Measurements from ENCODE around the gene WDR62.
"Not testable (repeated sequence)": the region's sequence is repeated elsewhere in the genome, so short reads cannot be mapped to it uniquely, and the experiment has no call there.

WDR62 gene

DNA sequence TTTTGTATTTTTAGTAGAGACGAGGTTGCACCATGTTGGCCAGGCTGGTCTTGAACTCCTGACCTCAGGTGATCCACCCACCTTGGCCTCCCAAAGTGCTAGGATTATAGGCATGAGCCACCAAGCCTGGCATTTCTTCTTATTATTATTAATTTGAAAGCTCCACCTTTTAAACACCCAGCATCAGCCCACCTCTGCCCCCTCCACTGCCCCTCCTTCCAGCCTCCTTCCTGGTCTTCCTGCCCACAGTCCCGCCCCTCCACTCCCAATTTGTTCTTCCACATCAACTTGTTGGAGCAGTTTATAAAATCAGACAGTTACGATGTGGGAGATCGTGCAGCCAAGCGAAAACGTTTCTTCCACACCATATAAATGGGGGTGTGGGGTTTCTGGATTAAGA lies 14.2 kb upstream of the WDR62 start:
- no peak for DNase-seq

DNA sequence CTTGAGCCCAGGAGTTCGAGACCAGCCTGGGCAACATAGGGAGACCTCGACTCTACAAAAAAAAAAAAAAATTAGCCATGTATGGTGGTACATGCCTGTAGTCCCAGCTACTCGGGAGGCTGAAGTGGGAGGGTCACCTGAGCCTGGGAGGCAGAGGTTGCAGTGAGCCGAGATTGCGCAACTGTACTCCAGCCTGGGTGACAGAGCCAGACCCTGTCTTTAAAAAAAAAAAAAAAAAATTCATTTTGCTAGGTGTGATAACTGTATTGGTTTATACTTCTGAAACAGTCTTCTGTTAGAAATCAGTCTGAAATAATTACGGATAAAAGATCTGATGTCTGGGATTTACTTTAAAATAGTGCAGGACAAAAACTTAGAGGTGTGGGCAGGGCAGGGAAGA lies 13.6 kb upstream of the WDR62 start:
- DNase-seq, result not testable (repeated sequence)

DNA sequence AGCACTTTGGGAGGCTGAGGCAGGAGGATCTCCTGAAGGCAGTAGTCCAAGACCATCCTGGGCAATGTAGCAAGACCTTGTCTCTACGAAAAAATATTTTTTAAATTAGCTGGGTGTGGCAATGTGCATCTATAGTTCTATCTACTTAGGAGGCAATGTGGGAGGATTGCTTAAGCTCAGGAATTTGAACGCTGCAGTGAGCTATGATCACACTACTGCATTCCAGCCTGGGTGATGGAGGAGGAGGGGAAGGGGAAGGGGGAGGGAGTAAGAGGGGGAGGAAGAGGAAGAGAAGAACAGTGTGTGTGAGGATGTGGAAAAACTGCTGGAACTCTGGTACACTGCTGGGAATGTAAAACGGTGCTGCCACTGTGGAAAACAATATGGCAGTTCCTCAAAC lies 12.9 kb upstream of the WDR62 start:
- no peak for DNase-seq

- no peak for DNase-seq
Observed at GRCh38 chr19:36043952-36044351, 10.7 kb upstream of the WDR62 start.

DNA sequence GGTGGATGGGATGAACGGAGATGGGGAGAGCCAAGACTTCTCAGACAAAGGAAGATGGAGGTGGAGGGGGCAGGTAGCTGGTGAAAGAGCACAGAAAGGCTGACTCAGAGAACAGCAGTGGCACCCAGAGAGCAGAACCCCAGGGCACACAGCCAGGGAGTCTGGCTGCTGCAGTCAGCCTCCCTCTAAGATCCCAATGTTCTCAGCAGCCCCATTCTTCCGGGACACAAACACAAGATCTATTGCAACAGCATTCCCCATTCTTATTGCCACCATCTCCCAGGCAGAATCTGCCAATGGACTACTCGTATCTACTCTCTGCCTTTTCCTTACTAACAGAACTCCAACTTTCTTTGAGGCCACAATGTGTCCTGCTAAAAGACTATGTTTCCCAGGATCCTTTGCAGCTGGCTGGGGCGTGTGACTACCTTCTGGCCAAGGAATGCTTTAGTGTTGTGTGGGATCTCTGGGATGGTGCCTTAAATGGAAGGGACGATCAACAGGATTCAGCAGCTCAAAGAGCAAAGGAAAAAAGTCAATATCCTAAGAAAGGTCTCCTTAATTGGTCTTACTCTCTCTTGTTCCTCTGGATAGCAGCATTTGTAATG lies 8.2 kb upstream of the WDR62 start:
- no peak for DNase-seq

- no peak for DNase-seq
Observed at GRCh38 chr19:36047835-36048234, 6.9 kb upstream of the WDR62 start.

DNA sequence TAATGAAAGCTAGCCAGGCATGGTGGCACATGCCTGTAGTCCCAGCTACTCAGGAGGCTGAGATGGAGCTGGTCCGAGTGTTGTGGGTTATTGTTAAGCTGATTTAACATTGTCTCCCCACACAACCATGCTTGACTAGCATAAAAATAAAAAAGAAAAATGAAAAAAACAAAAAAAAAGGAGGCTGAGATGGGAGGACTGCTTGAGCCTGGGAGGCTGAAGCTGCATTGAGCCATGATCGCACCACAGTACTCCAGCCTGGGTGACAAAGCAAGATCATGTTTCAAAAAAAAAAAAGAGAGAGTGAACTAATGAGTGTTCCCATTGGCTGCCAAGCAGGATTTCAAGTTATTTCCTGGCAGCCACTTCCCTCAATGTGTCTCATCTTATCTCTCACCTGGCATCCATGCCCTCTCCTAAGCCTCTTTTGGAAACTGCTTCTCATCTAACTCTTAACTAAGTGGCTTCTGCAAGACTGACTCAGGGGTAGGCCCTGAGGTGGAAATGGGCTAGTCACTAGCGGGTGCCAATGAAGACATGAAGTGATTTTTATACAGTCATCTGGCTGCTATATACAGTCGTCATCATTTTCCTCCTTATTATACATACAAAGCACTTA lies 5.5 kb upstream of the WDR62 start:
- no peak for DNase-seq

DNA sequence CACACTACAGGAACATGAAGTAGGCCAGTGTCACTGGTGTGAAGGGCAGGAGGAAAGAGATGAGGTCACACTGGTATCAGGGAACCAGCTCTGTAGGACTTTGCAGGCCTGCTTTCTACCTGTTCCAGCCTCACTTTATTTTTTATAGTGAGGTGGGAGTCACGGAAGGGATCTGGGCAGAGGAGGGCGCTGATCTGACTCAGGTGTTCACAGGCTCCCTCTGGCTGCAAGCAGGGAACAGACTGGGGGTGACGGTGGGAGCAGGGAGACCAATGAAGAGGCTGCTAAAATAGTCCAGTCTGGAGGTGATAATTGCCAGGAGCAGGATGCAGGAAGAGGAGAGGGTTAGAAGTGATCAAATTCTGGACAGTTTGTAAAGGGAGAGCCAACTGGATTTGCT lies 3.5 kb upstream of the WDR62 start:
- DNase-seq, result no peak

GRCh38 chr19:36051637-36052036 lies 3.1 kb upstream of the WDR62 start:
- no peak for DNase-seq

DNA sequence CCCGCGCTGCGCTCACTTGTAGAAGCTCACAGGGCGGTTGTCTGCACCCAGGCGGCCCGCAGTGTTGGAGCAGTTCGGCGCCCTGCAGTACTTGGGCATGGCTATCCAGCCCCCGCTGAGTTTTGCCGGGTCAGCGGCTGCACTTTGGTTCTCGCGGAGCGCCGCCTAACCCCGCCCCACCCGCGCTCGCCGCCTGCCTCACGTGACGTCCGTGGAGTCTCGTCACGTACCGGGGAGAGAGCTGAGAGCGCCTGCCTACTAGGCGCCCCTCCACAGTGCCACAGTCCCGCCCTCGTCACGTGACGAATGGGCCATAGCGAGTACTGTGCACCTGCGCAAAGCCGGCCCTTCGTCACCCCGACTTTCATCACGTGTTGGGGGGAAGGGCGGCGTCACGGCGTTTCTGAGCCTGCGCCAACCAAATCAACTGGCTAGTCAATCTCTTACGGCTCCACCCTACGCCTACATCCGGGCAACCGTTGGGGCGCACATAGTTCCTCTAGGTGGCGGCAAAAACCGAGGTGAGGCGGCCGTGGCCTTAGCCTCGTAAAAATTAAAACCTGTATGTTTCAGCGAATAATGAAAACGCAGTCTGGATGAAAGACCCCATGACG lies 471 bp upstream of the WDR62 start, which contains the start of gene THAP8:
Gene THAP8, minus strand, starts transcription at position 167 of the 614 bp plus-strand sequence. Its CDS starts 68 bp downstream, at position 99.
- DNase-seq, result peak; percentile 100

DNA sequence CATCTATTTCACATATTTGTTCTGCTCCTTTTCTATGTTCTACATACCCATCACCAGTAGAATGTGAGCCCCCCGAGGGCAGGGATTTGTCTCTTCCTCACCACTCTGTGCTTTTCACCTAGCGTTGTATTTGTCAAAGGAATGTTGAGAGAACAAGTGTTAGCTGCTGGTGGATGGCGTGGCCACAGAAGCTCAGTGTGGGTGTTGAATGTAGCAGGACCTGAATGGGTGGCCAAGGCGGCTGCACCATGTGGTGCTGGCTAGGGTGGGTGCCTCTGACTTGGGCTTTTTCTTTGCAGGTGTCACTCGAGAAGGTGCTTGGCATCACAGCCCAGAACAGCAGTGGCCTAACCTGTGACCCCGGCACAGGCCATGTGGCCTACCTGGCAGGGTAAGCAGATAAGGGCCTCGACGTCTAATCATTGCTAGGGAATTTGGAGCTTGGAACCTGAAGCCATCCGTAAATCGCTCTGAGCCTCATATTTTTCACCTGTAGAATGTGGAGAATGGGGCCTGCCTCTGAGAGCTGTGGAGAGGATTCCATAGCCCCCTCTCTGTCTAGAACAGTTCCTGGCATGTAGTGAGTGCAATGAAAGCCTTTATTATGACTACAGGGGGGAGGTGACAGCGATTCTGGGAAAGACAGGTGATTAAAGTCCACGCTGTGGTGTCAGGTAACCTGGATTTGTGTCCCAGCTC lies 3.9 kb downstream of the WDR62 start:
- no peak for DNase-seq

GRCh38 chr19:36059180-36059910 lies 4.6 kb downstream of the WDR62 start:
- DNase-seq, result no peak

- DNase-seq, result no peak
Observed at GRCh38 chr19:36060430-36060829, 5.7 kb downstream of the WDR62 start.

GRCh38 chr19:36061367-36061766 lies 6.7 kb downstream of the WDR62 start:
- DNase-seq, result no peak

DNA sequence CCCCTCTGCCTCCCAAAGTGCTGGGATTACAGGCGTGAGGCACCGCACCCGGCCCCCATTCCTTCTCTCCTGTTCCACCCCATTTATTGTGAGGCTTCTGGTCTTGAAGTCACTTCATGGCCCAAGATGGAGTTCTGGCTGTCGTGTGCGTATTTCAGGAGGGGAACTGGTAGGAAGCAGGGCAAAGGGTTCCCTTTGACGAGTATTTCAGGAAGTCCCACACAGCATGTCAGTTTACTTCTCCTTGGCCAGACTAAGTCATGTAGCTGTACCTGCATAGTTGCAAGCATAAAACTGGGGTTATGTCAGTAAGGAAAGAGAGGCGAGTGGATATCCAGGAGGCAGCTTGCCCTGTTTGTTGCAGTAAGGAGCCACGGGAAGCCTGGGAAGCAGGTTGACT lies 10.1 kb downstream of the WDR62 start:
- DNase-seq, result no peak

GRCh38 chr19:36067681-36068080 lies 13.0 kb downstream of the WDR62 start:
- no peak for DNase-seq

- not testable (repeated sequence) for DNase-seq
Observed at GRCh38 chr19:36068810-36069499, 14.3 kb downstream of the WDR62 start.

DNA sequence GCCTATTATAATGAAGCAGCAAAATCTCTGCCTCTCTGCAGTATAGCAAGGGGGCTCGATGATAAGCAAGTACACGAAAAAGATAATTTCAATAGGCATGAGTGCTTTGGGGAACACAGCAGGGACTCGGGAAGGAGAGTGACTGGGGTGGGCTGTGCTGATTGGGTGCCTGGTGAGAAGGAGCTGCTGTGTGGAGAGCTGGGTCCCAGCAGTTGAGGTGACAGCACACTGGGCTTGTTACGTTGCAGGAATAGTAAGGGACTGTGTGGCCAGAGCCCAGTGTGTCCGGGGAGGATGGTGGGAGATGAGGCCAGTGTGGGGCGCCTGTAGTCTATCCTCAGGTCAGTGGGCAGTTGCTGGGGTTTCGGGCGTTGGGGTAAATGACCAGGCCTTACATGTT lies 17.4 kb downstream of the WDR62 start:
- no peak for DNase-seq

- no peak for DNase-seq
Observed at GRCh38 chr19:36073121-36073876, 18.6 kb downstream of the WDR62 start.

- DNase-seq, result no peak
Observed at GRCh38 chr19:36079389-36079945, 24.8 kb downstream of the WDR62 start.

- no peak for DNase-seq
Observed at GRCh38 chr19:36081385-36081784, 26.7 kb downstream of the WDR62 start.

All from activated gamma-delta T cell treated with Interleukin-2 at 50 U/mL for 16 hours (primary cell).